Common myeloid progenitor, CD34-positive (primary cell): ENCODE results near the gene SLC18B1.
"Not testable (repeated sequence)": the region's sequence is repeated elsewhere in the genome, so short reads cannot be mapped to it uniquely, and the experiment has no call there.

ENCODE experiments used
- CTCF ChIA-PET: fragments of 350-600 bp; sonication (Branson Sonifier 250); formaldehyde crosslinking; loops from one replicate; lab custom pipeline; 2021; ENCODE audit warnings: antibody characterized with exemption; lab: Charles Lee
- POLR2A ChIA-PET: fragments of 350-600 bp; sonication (Branson Sonifier 250); formaldehyde crosslinking; loops from one replicate; lab custom pipeline; 2021; ENCODE audit warnings: antibody characterized with exemption; lab: Charles Lee
- DNase-seq, 3 donors: peaks; one replicate each; pipeline versions ENCODE4 v3.0.0 to v3.0.0-alpha.2; 2013
- H3K27ac ChIP-seq, 2 experiments: 1 replicate in 1 of 2; 2 replicates in 1 of 2; pipeline ENCODE4 v1.7.0; 2013; ENCODE audit warnings: inconsistent platforms in 2 of 2, low read length in 2 of 2, mild to moderate bottlenecking in 2 of 2, low read depth in 1 of 2, moderate library complexity in 1 of 2; ENCODE audit not compliant: severe bottlenecking in 2 of 2, insufficient read depth in 1 of 2, poor library complexity in 1 of 2
- H3K27me3 ChIP-seq, 5 experiments: replicated peaks in 2 of 5; 1 replicate in 3 of 5; 2 replicates in 2 of 5; pipeline versions ENCODE4 v1.6.1 to v1.7.0; 2013; ENCODE audit warnings: low read length in 4 of 5, mild to moderate bottlenecking in 2 of 5, moderate library complexity in 2 of 5, inconsistent platforms in 1 of 5; ENCODE audit not compliant: insufficient read depth in 5 of 5, control insufficient read depth in 4 of 5
- H3K36me3 ChIP-seq, 4 experiments: 1 replicate in 2 of 4; 2 replicates in 2 of 4; pipeline versions ENCODE4 v1.6.1 to v1.7.0; 2013; ENCODE audit warnings: low read length in 3 of 4, control low read depth in 1 of 4, mild to moderate bottlenecking in 1 of 4; ENCODE audit not compliant: control insufficient read depth in 4 of 4, insufficient read depth in 4 of 4
- H3K4me1 ChIP-seq, 4 experiments: 1 replicate in 3 of 4; 2 replicates in 1 of 4; pipeline versions ENCODE4 v1.6.1 to v1.7.1; 2013; ENCODE audit warnings: low read length in 3 of 4, mild to moderate bottlenecking in 3 of 4, control low read depth in 1 of 4, inconsistent platforms in 1 of 4, moderate library complexity in 1 of 4; ENCODE audit not compliant: control insufficient read depth in 4 of 4, insufficient read depth in 4 of 4; ENCODE audit errors: control extremely low read depth in 1 of 4
- H3K4me3 ChIP-seq, 7 experiments: 1 replicate in 4 of 7; 2 replicates in 3 of 7; pipeline versions ENCODE4 v1.5.1 to v1.7.0; 2013; ENCODE audit warnings: mild to moderate bottlenecking in 7 of 7, low read length in 6 of 7, moderate library complexity in 6 of 7, inconsistent platforms in 2 of 7, low read depth in 2 of 7, control low read depth in 1 of 7; ENCODE audit not compliant: insufficient read depth in 4 of 7, control insufficient read depth in 1 of 7; ENCODE audit errors: extremely low read depth in 1 of 7
- H3K9me3 ChIP-seq, 5 experiments: 1 replicate in 4 of 5; 2 replicates in 1 of 5; pipeline versions ENCODE4 v1.6.1 to v1.7.1; 2013; ENCODE audit warnings: low read length in 4 of 5, mild to moderate bottlenecking in 2 of 5, inconsistent platforms in 1 of 5, low read depth in 1 of 5, moderate library complexity in 1 of 5; ENCODE audit not compliant: control insufficient read depth in 4 of 5, insufficient read depth in 2 of 5; ENCODE audit errors: control extremely low read depth in 1 of 5
- WGBS: methylation state at CpG from one replicate; pipeline ENCODE4 v1.1.5; 2013; ENCODE audit not compliant: insufficient coverage; 5-methylcytosine and 5-hydroxymethylcytosine counted together

Gene SLC18B1

DNA sequence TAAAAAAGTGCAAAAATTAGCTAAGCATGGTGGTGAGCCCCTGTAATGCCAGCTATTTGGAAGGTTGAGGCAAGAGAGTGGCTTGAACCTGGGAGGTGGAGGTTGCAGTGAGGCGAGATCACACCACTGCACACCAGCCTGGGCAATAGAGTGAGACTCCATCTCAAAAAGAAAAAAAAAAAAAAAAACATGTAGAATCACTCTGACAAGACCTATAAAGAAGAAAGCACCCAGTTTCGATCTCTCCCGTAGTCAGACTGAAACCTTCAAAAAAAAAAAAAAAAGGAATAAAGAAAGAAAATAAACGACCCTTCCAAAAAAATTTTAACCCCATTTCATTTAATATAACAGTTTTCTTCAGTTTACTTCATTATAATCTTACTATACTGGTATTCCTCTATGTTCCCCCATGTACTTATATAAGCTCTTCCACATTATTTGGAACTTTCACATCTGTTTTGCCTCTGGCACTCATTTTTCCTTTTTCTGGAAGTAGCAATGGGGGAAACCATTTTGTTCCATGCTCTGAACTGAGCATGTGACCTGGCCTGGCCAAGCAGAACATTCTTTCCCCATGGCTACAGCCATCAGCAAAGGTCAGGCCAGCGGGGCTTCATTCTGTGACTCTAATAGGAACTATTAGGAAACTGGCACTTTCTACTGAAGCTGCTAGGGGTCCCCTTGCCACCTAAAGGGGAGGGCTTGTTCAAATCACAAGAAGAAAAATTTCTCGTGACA, 9.6 kb downstream of the SLC18B1 start:
- Histone ChIP-seq H3K36me3 (peaks cover 0 to 5% (median under 1%) of the 10 kb centered on the region in 4 experiments), H3K4me3 (no peak overlapping the region), H3K9me3 (no peaks in the 10 kb centered on the region), H3K27ac (no peak overlapping the region), H3K27me3 (no peaks in the 10 kb centered on the region), H3K4me1 (peaks cover 0 to 3% (median 0%) of the 10 kb centered on the region in 4 experiments)
- no peak for DNase-seq
- 90% methylated on average over 2 of the region's 6 CpGs for WGBS
- ChIA-PET CTCF (interaction anchor here (0.9 to 2.5 kb wide), 3 partner anchors 8 to 22 kb away, joined by 3 to 9 read pairs (median 3); partner anchors contain the start of gene SLC18B1), POLR2A (no interaction called here)

DNA sequence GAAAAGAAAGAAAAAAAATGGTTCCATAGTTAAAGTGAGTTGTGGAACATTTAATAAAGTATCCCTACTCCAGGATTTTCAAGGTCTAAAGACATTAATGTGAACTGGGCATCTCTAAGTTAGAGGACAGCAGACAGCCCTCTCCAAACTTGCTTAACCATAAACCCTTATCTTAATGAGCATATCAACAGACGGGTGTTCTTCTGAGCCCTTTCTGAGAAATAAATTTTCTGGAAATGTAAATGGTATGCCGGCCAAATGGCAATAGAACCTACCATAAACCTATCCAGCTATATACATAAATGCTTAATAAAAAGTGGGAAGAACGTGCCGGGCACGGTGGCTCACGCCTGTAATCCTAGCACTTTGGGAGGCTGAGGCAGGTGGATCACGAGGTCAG, 12.5 kb downstream of the SLC18B1 start:
- peaks cover 0 to 5% (median under 1%) of the 10 kb centered on the region in 4 experiments for H3K36me3 ChIP-seq
- H3K9me3 ChIP-seq, result no peaks in the 10 kb centered on the region
- WGBS, result 100% methylated on average over 2 of the region's 7 CpGs
- H3K4me3 ChIP-seq, result no peak overlapping the region
- no peaks in the 10 kb centered on the region for H3K27me3 ChIP-seq
- DNase-seq, result no peak
- POLR2A ChIA-PET, result no interaction called here
- H3K4me1 ChIP-seq, result peaks cover 0 to 3% (median 0%) of the 10 kb centered on the region in 4 experiments
- CTCF ChIA-PET, result interaction anchor here (1.1 kb wide), 1 partner anchor 18 kb away, joined by 3 read pairs; no protein-coding TSS in a partner anchor
- no peak overlapping the region for H3K27ac ChIP-seq

DNA sequence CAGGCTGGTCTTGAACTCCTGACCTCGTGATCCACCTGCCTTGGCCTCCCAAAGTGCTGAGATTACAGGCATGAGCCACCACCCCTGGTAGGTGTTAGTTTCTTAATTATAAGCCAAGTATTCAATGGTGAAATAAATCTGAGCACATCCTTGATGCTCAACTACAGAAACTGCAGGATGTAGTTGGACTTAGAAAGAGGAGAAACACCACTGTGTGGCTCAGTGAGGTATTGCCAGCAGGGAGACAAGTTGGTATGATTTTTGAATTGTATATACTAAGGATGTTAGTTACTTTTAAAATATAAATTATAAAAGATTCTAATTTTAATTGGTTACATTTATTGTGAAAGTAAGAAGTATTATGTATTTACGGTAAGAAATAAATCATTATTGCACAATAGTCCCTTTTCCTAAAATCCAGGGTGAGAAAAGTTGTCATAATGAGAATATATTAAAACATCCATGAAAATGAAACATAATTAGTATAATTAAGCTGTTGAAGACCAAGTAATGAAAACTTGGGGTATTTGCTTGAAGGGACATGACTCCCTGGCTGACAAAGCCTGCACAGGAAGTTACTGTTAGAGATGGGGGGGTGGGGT, 17.6 kb downstream of the SLC18B1 start:
- no CpG with 5 or more reads among the region's 2 CpGs for WGBS
- no peaks in the 10 kb centered on the region for H3K9me3 ChIP-seq
- CTCF ChIA-PET, result interaction anchor here (0.7 to 1.3 kb wide), 6 partner anchors 8 to 114 kb away, joined by 3 to 5 read pairs (median 4); no protein-coding TSS in a partner anchor
- no peak overlapping the region for H3K4me3 ChIP-seq
- POLR2A ChIA-PET, result no interaction called here
- H3K27me3 ChIP-seq, result no peaks in the 10 kb centered on the region
- DNase-seq, result peak in 2 of 3 donors; percentile 53
- no peaks in the 10 kb centered on the region for H3K4me1 ChIP-seq
- peaks cover 0 to 4% (median 0%) of the 10 kb centered on the region in 4 experiments for H3K36me3 ChIP-seq
- no peak overlapping the region for H3K27ac ChIP-seq

DNA sequence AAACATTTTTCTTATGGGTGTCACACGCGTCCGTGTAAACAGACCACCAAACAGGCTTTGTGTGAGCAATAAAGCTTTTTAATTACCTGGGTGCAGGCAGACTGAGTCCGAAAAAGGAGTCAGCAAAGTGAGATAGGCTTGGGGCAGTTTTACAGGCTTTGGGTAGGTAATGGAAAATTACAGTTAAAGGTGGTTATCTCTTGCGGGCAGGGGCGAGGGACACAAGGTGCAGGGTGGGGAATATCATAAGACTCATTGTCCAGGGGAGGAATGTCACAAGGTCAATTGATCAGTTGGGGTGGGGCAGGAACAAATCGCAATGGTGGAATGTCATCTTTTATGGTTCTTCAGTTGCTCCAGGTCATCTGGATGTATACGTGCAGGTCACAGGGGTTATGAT, 20.6 kb downstream of the SLC18B1 start:
- H3K36me3 ChIP-seq, H3K9me3 ChIP-seq, H3K4me3 ChIP-seq, H3K27ac ChIP-seq, CTCF ChIA-PET, DNase-seq, H3K27me3 ChIP-seq, H3K4me1 ChIP-seq, POLR2A ChIA-PET: not testable (repeated sequence)
- 97% methylated on average over 5 of the region's 8 CpGs for WGBS

DNA sequence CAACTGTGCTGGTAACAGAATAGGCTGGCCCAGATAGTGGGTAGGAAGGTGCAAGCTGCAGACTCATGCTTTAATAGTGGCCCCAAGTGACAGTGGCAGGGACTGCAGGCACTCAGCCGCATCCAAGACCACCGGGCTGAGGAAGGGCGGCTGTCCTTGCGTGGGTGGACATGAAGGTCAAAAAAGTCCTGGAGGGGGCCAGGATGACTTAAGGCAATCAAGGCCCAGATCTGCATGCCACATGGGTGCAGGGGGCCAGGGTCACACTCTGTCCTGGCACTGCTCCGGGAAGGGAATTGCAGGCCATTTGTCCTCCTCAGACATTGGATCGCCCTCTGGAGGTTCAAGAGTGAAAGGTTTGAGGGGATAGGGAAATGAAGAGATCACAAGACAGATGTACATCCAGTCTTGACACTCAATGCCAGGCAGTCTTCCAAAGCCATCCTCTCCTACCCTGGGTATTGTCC, 30.4 kb downstream of the SLC18B1 start:
- Histone ChIP-seq H3K4me1 (peaks cover 0 to 14% (median 3%) of the 10 kb centered on the region in 4 experiments), H3K27me3 (no peaks in the 10 kb centered on the region), H3K36me3 (no peaks in the 10 kb centered on the region), H3K4me3 (peak overlapping the region; percentile 30 to 88 (median 60)), H3K9me3 (no peaks in the 10 kb centered on the region), H3K27ac (no peak overlapping the region)
- DNase-seq, result peak; percentile 74 to 83 (median 82)
- CTCF ChIA-PET, result interaction anchor here (0.6 to 12.0 kb wide), 20 partner anchors 8 to 244 kb away, joined by 3 to 196 read pairs (median 4); partner anchors contain the start of genes TAAR9 and VNN2
- WGBS, result 0% methylated on average over 2 of the region's 6 CpGs
- POLR2A ChIA-PET, result no interaction called here

DNA sequence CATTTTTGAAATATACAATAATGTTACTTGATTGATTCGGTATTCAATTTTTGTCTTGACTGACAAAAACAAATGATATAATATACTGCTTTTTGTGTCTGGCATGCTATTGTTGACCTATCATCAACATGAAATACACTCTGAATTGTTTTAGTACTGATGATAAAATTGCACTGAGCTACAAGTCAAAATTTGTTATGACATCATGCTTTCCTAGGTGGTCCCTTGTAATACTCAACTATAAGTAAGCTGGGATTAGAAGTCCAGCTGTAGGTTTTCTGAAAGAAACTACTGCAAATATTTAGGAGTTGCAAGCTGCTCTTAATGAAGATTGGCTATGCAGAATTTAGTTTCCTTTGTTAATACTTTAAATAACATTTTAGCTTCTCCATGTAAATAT, 32.9 kb downstream of the SLC18B1 start:
- no peaks in the 10 kb centered on the region for H3K27me3 ChIP-seq
- no peaks in the 10 kb centered on the region for H3K36me3 ChIP-seq
- CTCF ChIA-PET, result interaction anchor here (0.6 to 12.0 kb wide), 16 partner anchors 11 to 250 kb away, joined by 3 to 196 read pairs (median 3); partner anchors contain the start of gene SLC18B1
- H3K4me3 ChIP-seq, result no peak overlapping the region
- POLR2A ChIA-PET, result no interaction called here
- WGBS, result no CpG with 5 or more reads among the region's 1 CpG
- no peak overlapping the region for H3K27ac ChIP-seq
- DNase-seq, result no peak
- no peaks in the 10 kb centered on the region for H3K9me3 ChIP-seq
- H3K4me1 ChIP-seq, result peaks cover 0 to 27% (median 12%) of the 10 kb centered on the region in 4 experiments
